ENCODE measurements around the gene CACNG3. TPM values are rescaled to one million over a fixed set of nuclear protein-coding genes. Genes with fewer than 3 reads are reported as not detected.

CACNG3 gene
- total and polyA plus RNA-seq, 7 experiments from 2014 or later: not detected

DNA sequence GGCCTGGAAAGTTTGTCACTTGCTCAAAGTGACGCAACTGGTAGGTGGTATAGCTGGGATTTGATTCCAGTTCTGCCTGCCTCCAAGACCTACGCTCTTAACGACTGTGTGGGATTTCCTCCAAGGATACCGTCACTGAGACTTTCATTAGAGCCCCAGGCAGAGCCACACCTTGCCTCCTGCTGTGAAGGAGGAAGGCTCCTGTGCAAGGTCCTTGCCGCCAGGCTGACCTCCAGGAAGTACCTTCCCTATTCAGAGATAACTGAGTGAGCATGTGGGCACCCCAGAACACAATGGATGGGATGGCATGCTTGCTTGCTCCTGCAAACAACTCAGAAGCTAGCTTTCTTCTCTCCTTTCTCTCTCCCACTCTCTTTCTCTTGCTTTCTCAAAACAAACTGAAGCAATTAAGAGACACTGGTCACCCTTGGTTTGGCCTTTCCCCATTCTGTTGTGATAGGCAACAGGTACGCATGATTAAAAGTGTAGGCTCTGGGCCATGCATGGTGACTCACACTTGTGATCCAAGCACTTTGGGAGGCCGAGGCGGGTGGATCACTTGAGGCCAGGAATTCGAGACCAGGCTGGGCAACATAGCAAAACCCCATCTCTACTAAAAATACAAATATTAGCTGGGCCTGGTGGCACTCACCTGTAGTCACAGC lies 30.7 kb downstream of the CACNG3 start:
- Mint-ChIP-seq H3K4me3 (no peak overlapping the region), H3K27me3 (peaks cover 4 to 33% (median 20%) of the 10 kb centered on the region in 5 donors), H3K36me3 (no peaks in the 10 kb centered on the region), H3K9me3 (peaks cover 0 to 4% (median 0%) of the 10 kb centered on the region in 11 donors), H3K27ac (no peak overlapping the region), H3K4me1 (no peaks in the 10 kb centered on the region)
- H3K4me3 ChIP-seq (ENCODE audit: low read length): no peak overlapping the region
- peaks cover 0 to 3% of the 10 kb centered on the region in 2 donors for H3K27me3 ChIP-seq (ENCODE audit: control insufficient read depth in 2 of 2, insufficient read depth in 2 of 2, low read length in 2 of 2)
- H3K36me3 ChIP-seq (ENCODE audit: control insufficient read depth in 2 of 3, insufficient read depth in 3 of 3, low read length in 3 of 3): no peaks in the 10 kb centered on the region
- H3K27ac ChIP-seq (ENCODE audit: low read depth, low read length): no peak overlapping the region
- no peaks in the 10 kb centered on the region for H3K4me1 ChIP-seq (ENCODE audit: control insufficient read depth in 2 of 2, insufficient read depth in 2 of 2, low read length in 2 of 2)
- DNase-seq: no peak
- no peaks in the 10 kb centered on the region for H3K9me3 ChIP-seq (ENCODE audit: control insufficient read depth in 2 of 3, low read length in 3 of 3)
- CTCF ChIA-PET: no interaction called here
- intact Hi-C loops (cut with micrococcal nuclease): no loop called here
- POLR2A ChIA-PET: no interaction called here
- ATAC-seq: no peak

DNA sequence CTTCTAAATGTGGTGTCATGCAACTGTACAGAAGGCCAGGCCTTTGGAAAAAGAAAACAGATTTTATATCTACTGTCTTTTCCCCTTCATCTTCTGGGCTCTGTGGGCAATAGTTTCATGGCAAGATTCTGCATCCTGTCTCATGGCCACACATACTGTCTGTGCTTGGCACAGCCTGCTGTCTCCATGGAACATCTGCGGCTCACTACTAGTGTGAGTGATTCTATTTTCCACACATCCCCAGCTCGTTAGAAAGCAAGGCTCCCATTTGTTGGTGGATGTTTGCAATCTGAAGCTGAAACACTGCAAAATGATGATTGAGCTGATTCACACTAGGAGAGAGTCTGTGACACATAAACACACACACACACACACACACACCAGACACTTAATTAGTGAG lies 32.4 kb downstream of the CACNG3 start:
- Histone ChIP-seq H3K9me3 (ENCODE audit: control insufficient read depth in 2 of 3, low read length in 3 of 3) (no peaks in the 10 kb centered on the region), H3K4me3 (ENCODE audit: low read length) (no peak overlapping the region), H3K4me1 (ENCODE audit: control insufficient read depth in 2 of 2, insufficient read depth in 2 of 2, low read length in 2 of 2) (no peaks in the 10 kb centered on the region), H3K27me3 (ENCODE audit: control insufficient read depth in 2 of 2, insufficient read depth in 2 of 2, low read length in 2 of 2) (peaks cover 0 to 3% of the 10 kb centered on the region in 2 donors), H3K27ac (ENCODE audit: low read depth, low read length) (no peak overlapping the region), H3K36me3 (ENCODE audit: control insufficient read depth in 2 of 3, insufficient read depth in 3 of 3, low read length in 3 of 3) (no peaks in the 10 kb centered on the region)
- no peaks in the 10 kb centered on the region for H3K36me3 Mint-ChIP-seq
- peaks cover 4 to 33% (median 28%) of the 10 kb centered on the region in 5 donors for H3K27me3 Mint-ChIP-seq
- no peaks in the 10 kb centered on the region for H3K4me1 Mint-ChIP-seq
- ChIA-PET CTCF (no interaction called here), POLR2A (no interaction called here)
- ATAC-seq: no peak
- no peak overlapping the region for H3K27ac Mint-ChIP-seq
- peaks cover 0 to 4% (median 0%) of the 10 kb centered on the region in 11 donors for H3K9me3 Mint-ChIP-seq
- DNase-seq: no peak
- intact Hi-C loops (cut with micrococcal nuclease): no loop called here
- no peak overlapping the region for H3K4me3 Mint-ChIP-seq

DNA sequence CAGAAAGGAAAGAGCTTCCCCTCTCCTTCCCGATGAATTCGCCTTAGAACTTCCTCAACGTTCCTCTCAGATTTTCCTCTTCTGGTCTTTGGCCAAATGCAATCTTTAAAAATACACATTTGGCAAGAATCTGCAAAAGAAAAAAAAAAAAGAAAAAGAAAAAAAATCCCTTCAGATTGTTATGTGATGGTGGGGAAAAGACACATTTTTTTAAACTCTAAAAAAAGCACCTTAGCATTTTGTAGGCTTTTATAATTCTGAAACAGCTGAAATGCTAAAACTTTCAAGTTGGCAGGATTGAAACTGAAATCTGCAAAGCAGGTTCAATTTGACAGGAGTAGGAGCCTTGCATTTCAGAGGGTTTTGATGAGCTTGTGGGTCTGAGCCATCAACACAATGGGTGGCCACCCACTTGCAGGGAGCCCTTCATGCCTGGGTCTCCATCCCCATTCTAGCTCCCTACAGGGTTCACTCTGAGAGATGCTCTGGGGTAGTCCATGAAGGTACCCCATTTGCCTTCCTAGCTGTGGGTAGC lies 33.1 kb downstream of the CACNG3 start:
- H3K4me3 Mint-ChIP-seq: no peak overlapping the region

GRCh38 chr16:24291932-24292331 lies 35.8 kb downstream of the CACNG3 start:
- H3K36me3 ChIP-seq (ENCODE audit: control insufficient read depth in 2 of 3, insufficient read depth in 3 of 3, low read length in 3 of 3): no peaks in the 10 kb centered on the region
- no peak overlapping the region for H3K27ac ChIP-seq (ENCODE audit: low read depth, low read length)
- Mint-ChIP-seq H3K27ac (no peak overlapping the region), H3K27me3 (peaks cover 10 to 41% (median 32%) of the 10 kb centered on the region in 5 donors), H3K9me3 (peaks cover 0 to 4% (median 0%) of the 10 kb centered on the region in 11 donors), H3K36me3 (no peaks in the 10 kb centered on the region), H3K4me1 (no peaks in the 10 kb centered on the region), H3K4me3 (no peak overlapping the region)
- no peaks in the 10 kb centered on the region for H3K9me3 ChIP-seq (ENCODE audit: control insufficient read depth in 2 of 3, low read length in 3 of 3)
- no peaks in the 10 kb centered on the region for H3K4me1 ChIP-seq (ENCODE audit: control insufficient read depth in 2 of 2, insufficient read depth in 2 of 2, low read length in 2 of 2)
- ChIA-PET POLR2A (no interaction called here), CTCF (no interaction called here)
- intact Hi-C loops (cut with micrococcal nuclease): no loop called here
- ATAC-seq (no peak), DNase-seq (no peak)
- H3K27me3 ChIP-seq (ENCODE audit: control insufficient read depth in 2 of 2, insufficient read depth in 2 of 2, low read length in 2 of 2): peaks cover 3 to 4% of the 10 kb centered on the region in 2 donors
- no peak overlapping the region for H3K4me3 ChIP-seq (ENCODE audit: low read length)

More for the DNA sequence above, 33.1 kb downstream of the CACNG3 start:
- H3K4me1 ChIP-seq (ENCODE audit: control insufficient read depth in 2 of 2, insufficient read depth in 2 of 2, low read length in 2 of 2): no peaks in the 10 kb centered on the region
- no peak overlapping the region for H3K4me3 ChIP-seq (ENCODE audit: low read length)
- no peaks in the 10 kb centered on the region for H3K36me3 ChIP-seq (ENCODE audit: control insufficient read depth in 2 of 3, insufficient read depth in 3 of 3, low read length in 3 of 3)
- ATAC-seq: no peak
- no peaks in the 10 kb centered on the region for H3K36me3 Mint-ChIP-seq
- H3K9me3 ChIP-seq (ENCODE audit: control insufficient read depth in 2 of 3, low read length in 3 of 3): no peaks in the 10 kb centered on the region
- H3K27ac Mint-ChIP-seq: no peak overlapping the region
- peaks cover 8 to 39% (median 31%) of the 10 kb centered on the region in 5 donors for H3K27me3 Mint-ChIP-seq
- H3K4me1 Mint-ChIP-seq: no peaks in the 10 kb centered on the region
- ChIA-PET CTCF (no interaction called here), POLR2A (no interaction called here)
- DNase-seq: no peak
- intact Hi-C loops (cut with micrococcal nuclease): no loop called here
- peaks cover 0 to 3% of the 10 kb centered on the region in 2 donors for H3K27me3 ChIP-seq (ENCODE audit: control insufficient read depth in 2 of 2, insufficient read depth in 2 of 2, low read length in 2 of 2)
- H3K27ac ChIP-seq (ENCODE audit: low read depth, low read length): no peak overlapping the region
- H3K9me3 Mint-ChIP-seq: peaks cover 0 to 4% (median 0%) of the 10 kb centered on the region in 11 donors

DNA sequence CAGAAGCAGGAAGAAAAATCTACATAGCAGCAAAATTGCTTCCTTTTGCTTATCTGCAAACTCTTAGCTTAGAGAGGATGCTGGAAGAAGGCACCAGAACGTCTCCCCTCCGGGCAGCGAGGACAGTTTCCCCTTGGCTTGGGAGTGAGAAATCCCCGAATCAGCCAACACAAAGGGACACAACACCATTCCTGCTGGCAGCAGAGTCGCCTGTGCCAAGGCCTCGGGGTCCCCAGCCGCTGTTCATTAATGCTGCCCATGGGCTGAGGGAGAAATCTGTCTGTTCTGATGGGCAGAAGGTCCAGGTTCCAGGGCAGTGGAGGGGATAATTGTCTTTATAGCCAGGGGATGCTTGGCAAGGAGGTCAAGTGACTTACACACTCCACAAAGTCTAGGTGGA lies 38.0 kb downstream of the CACNG3 start:
- Mint-ChIP-seq H3K36me3 (no peaks in the 10 kb centered on the region), H3K9me3 (peaks cover 0 to 4% (median 0%) of the 10 kb centered on the region in 11 donors), H3K4me1 (no peaks in the 10 kb centered on the region), H3K27me3 (peaks cover 12 to 43% (median 37%) of the 10 kb centered on the region in 5 donors), H3K27ac (no peak overlapping the region), H3K4me3 (no peak overlapping the region)
- ChIA-PET CTCF (no interaction called here), POLR2A (no interaction called here)
- intact Hi-C loops (cut with micrococcal nuclease): no loop called here
- DNase-seq: no peak
- H3K27ac ChIP-seq (ENCODE audit: low read depth, low read length): no peak overlapping the region
- H3K4me1 ChIP-seq (ENCODE audit: control insufficient read depth in 2 of 2, insufficient read depth in 2 of 2, low read length in 2 of 2): no peaks in the 10 kb centered on the region
- ATAC-seq: no peak
- no peak overlapping the region for H3K4me3 ChIP-seq (ENCODE audit: low read length)
- H3K9me3 ChIP-seq (ENCODE audit: control insufficient read depth in 2 of 3, low read length in 3 of 3): no peaks in the 10 kb centered on the region
- no peaks in the 10 kb centered on the region for H3K36me3 ChIP-seq (ENCODE audit: control insufficient read depth in 2 of 3, insufficient read depth in 3 of 3, low read length in 3 of 3)
- peaks cover 2 to 4% of the 10 kb centered on the region in 2 donors for H3K27me3 ChIP-seq (ENCODE audit: control insufficient read depth in 2 of 2, insufficient read depth in 2 of 2, low read length in 2 of 2)

GRCh38 chr16:24297375-24297774 lies 41.2 kb downstream of the CACNG3 start:
- H3K9me3 ChIP-seq (ENCODE audit: control insufficient read depth in 2 of 3, low read length in 3 of 3): no peaks in the 10 kb centered on the region
- H3K27me3 Mint-ChIP-seq: peaks cover 12 to 33% (median 30%) of the 10 kb centered on the region in 5 donors
- no peak for DNase-seq
- H3K4me3 ChIP-seq (ENCODE audit: low read length): no peak overlapping the region
- ATAC-seq: no peak
- H3K36me3 Mint-ChIP-seq: no peaks in the 10 kb centered on the region
- H3K4me1 ChIP-seq (ENCODE audit: control insufficient read depth in 2 of 2, insufficient read depth in 2 of 2, low read length in 2 of 2): no peaks in the 10 kb centered on the region
- intact Hi-C loops (cut with micrococcal nuclease): no loop called here
- H3K36me3 ChIP-seq (ENCODE audit: control insufficient read depth in 2 of 3, insufficient read depth in 3 of 3, low read length in 3 of 3): no peaks in the 10 kb centered on the region
- ChIA-PET CTCF (no interaction called here), POLR2A (no interaction called here)
- no peak overlapping the region for H3K27ac ChIP-seq (ENCODE audit: low read depth, low read length)
- no peak overlapping the region for H3K4me3 Mint-ChIP-seq
- H3K9me3 Mint-ChIP-seq: no peaks in the 10 kb centered on the region
- no peak overlapping the region for H3K27ac Mint-ChIP-seq
- H3K27me3 ChIP-seq (ENCODE audit: control insufficient read depth in 2 of 2, insufficient read depth in 2 of 2, low read length in 2 of 2): peaks cover 0 to 4% of the 10 kb centered on the region in 2 donors
- H3K4me1 Mint-ChIP-seq: no peaks in the 10 kb centered on the region

DNA sequence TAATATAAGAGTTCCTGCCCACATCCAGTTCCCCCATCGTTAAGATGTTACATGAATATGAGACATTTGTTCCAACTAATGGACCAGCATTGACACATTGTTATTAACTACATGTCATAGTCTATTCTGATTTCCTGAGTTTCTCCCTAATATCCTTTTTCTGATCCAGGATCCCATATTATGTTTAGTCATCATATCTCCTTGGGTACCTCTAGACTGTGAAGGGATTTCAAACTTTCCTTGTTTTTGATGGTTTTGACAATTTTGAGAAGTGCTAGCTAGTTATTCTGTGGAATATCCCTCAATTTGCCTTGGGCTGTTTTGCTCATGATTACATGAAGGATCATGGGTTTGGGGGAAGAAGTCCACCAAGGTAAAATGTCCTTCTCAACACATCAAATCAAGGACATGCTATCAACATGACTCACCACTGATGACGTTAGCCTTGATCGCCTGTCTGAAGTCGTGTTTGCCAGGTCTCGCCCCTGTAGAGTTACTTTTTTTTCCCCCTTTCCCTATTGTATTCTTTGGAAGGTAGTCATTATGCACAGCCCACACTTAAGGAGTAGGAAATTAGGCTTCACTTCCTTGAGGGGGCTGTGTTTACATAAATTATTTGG lies 42.5 kb downstream of the CACNG3 start:
- intact Hi-C loops (cut with micrococcal nuclease): no loop called here

More for the DNA sequence above, 42.5 kb downstream of the CACNG3 start:
- Mint-ChIP-seq H3K4me3 (no peak overlapping the region), H3K36me3 (no peaks in the 10 kb centered on the region), H3K4me1 (no peaks in the 10 kb centered on the region), H3K9me3 (peaks cover 0 to 4% (median 0%) of the 10 kb centered on the region in 11 donors), H3K27me3 (peaks cover 12 to 31% (median 24%) of the 10 kb centered on the region in 5 donors), H3K27ac (no peak overlapping the region)
- ChIA-PET CTCF (no interaction called here), POLR2A (no interaction called here)
- Histone ChIP-seq H3K27me3 (ENCODE audit: control insufficient read depth in 2 of 2, insufficient read depth in 2 of 2, low read length in 2 of 2) (peaks cover 0 to 4% of the 10 kb centered on the region in 2 donors), H3K9me3 (ENCODE audit: control insufficient read depth in 2 of 3, low read length in 3 of 3) (no peaks in the 10 kb centered on the region), H3K27ac (ENCODE audit: low read depth, low read length) (no peak overlapping the region), H3K4me1 (ENCODE audit: control insufficient read depth in 2 of 2, insufficient read depth in 2 of 2, low read length in 2 of 2) (no peaks in the 10 kb centered on the region), H3K4me3 (ENCODE audit: low read length) (no peak overlapping the region), H3K36me3 (ENCODE audit: control insufficient read depth in 2 of 3, insufficient read depth in 3 of 3, low read length in 3 of 3) (no peaks in the 10 kb centered on the region)
- DNase-seq: no peak
- ATAC-seq: no peak
